ENCODE measurements around the gene ZBTB43. TPM values are rescaled to one million over a fixed set of nuclear protein-coding genes. Genes with fewer than 3 reads are reported as not detected.
"Not testable (repeated sequence)": the region's sequence is repeated elsewhere in the genome, so short reads cannot be mapped to it uniquely, and the experiment has no call there.

ZBTB43 gene
- total RNA-seq, 6 donors from 2014 or later, result 16.0 to 26.8 (median 19.4) TPM

DNA sequence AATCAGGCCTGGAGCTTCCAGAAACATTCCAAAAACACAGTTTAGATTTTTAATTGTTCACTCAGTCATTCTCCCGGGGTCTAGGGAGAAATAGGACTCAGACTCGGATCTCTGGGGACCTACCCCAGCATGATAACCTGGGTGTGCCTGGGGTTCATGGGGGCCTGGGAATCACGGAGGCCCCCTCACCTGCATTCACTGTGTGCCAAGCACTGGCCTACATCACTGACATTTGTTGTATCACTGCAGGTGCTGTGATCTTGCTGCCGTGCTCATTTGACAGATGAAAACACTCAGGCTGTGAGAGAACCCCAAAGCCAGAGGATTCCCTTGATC, 22.8 kb upstream of the ZBTB43 start:
- Histone ChIP-seq H3K4me1 (peaks cover 0 to 5% (median 2%) of the 10 kb centered on the region in 4 donors), H3K4me3 (no peak overlapping the region), H3K27me3 (no peaks in the 10 kb centered on the region), H3K9me3 (no peaks in the 10 kb centered on the region), H3K27ac (no peak overlapping the region), H3K36me3 (no peaks in the 10 kb centered on the region)
- DNase-seq, result no peak
- no peak for ATAC-seq (ENCODE audit: low FRiP score in 2 of 2)
- TF ChIP-seq, protein P1, sequence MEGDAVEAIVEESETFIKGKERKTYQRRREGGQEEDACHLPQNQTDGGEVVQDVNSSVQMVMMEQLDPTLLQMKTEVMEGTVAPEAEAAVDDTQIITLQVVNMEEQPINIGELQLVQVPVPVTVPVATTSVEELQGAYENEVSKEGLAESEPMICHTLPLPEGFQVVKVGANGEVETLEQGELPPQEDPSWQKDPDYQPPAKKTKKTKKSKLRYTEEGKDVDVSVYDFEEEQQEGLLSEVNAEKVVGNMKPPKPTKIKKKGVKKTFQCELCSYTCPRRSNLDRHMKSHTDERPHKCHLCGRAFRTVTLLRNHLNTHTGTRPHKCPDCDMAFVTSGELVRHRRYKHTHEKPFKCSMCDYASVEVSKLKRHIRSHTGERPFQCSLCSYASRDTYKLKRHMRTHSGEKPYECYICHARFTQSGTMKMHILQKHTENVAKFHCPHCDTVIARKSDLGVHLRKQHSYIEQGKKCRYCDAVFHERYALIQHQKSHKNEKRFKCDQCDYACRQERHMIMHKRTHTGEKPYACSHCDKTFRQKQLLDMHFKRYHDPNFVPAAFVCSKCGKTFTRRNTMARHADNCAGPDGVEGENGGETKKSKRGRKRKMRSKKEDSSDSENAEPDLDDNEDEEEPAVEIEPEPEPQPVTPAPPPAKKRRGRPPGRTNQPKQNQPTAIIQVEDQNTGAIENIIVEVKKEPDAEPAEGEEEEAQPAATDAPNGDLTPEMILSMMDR (IDR thresholded peaks at IDR 0.05), result no peak
- TF ChIP-seq POLR2AphosphoS5 (IDR thresholded peaks at IDR 0.05), result no peak
- no peak for TF ChIP-seq EP300 (IDR thresholded peaks at IDR 0.05)
- no peak for TF ChIP-seq POLR2A (IDR thresholded peaks at IDR 0.05)
- 43 to 45% methylated on average over 4 of the region's 4 CpGs for WGBS, 2 donors

- DNase-seq, result no peak
- peaks cover 0 to 5% (median 2%) of the 10 kb centered on the region in 4 donors for H3K4me1 ChIP-seq
- TF ChIP-seq EP300 (IDR thresholded peaks at IDR 0.05), result no peak
- TF ChIP-seq, protein P1 (IDR thresholded peaks at IDR 0.05), result no peak
- TF ChIP-seq POLR2A (IDR thresholded peaks at IDR 0.05), result no peak
- TF ChIP-seq POLR2AphosphoS5 (IDR thresholded peaks at IDR 0.05), result no peak
- no peak overlapping the region for H3K4me3 ChIP-seq
- ATAC-seq (ENCODE audit: low FRiP score in 2 of 2), result no peak
- no peaks in the 10 kb centered on the region for H3K36me3 ChIP-seq
- H3K27ac ChIP-seq, result no peak overlapping the region
- no peaks in the 10 kb centered on the region for H3K27me3 ChIP-seq
- no peaks in the 10 kb centered on the region for H3K9me3 ChIP-seq
- 67 to 87% methylated on average over 1 of the region's 1 CpG for WGBS, 2 donors
Measured at GRCh38 chr9:126783949-126784348, 20.9 kb upstream of the ZBTB43 start.

GRCh38 chr9:126784401-126784800, 20.4 kb upstream of the ZBTB43 start:
- DNase-seq, result no peak

DNA sequence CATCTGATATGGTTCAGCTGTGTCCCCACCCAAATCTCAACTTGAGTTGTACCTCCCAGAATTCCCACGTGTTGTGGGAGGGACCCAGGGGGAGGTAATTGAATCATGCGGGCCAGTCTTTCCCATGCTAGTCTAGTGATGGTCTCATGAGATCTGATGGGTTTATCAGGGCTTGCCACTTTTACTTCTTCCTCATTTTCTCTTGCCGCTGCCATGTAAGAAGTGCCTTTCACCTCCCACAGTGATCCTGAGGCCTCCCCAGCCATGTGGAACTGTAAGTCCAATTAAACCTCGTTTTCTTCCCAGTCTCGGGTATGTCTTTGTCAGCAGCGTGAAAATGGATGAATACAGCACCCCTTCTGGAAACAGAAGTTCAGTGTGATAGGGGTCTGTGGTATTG, 20.0 kb upstream of the ZBTB43 start:
- not testable (repeated sequence) for H3K9me3 ChIP-seq; H3K27ac ChIP-seq; H3K27me3 ChIP-seq; ATAC-seq (ENCODE audit: low FRiP score in 2 of 2); H3K4me3 ChIP-seq; DNase-seq; H3K36me3 ChIP-seq; H3K4me1 ChIP-seq
- 78 to 85% methylated on average over 6 of the region's 6 CpGs for WGBS, 2 donors

More at GRCh38 chr9:126784401-126784800, 20.4 kb upstream of the ZBTB43 start:
- TF ChIP-seq EP300 (IDR thresholded peaks at IDR 0.05), result no peak
- TF ChIP-seq, protein P1 (IDR thresholded peaks at IDR 0.05), result no peak
- TF ChIP-seq POLR2AphosphoS5 (IDR thresholded peaks at IDR 0.05), result no peak
- no peak for TF ChIP-seq POLR2A (IDR thresholded peaks at IDR 0.05)
- Histone ChIP-seq H3K9me3 (no peaks in the 10 kb centered on the region), H3K4me1 (peaks cover 0 to 5% (median 2%) of the 10 kb centered on the region in 4 donors), H3K27me3 (no peaks in the 10 kb centered on the region), H3K36me3 (no peaks in the 10 kb centered on the region), H3K27ac (no peak overlapping the region), H3K4me3 (no peak overlapping the region)
- WGBS, 2 donors, result 90 to 92% methylated on average over 11 of the region's 11 CpGs
- no peak for ATAC-seq (ENCODE audit: low FRiP score in 2 of 2)

DNA sequence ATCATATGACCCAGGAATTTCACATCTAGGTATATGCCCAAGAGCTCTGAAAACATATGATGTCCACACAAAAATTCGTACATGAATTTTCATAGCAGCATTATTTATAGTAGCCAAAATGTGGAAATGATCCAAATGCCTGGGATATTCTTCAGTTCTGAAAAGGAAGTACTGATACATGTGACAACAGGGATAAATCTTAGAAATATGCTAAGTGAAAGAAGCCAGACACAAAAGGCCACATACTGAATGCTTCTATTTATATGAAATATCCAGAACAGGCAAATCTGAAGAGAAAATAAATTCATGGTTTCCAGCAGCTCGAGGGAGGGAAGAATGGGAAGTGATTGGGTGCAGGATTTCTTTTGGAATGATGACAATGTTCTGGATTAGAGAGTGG, 16.8 kb upstream of the ZBTB43 start:
- H3K9me3 ChIP-seq, result no peaks in the 10 kb centered on the region
- WGBS, 2 donors, result 30 to 36% methylated on average over 2 of the region's 2 CpGs
- no peak overlapping the region for H3K4me3 ChIP-seq
- H3K27me3 ChIP-seq, result no peaks in the 10 kb centered on the region
- H3K27ac ChIP-seq, result no peak overlapping the region
- DNase-seq, result no peak
- no peak for ATAC-seq (ENCODE audit: low FRiP score in 2 of 2)
- peaks cover 0 to 4% (median 0%) of the 10 kb centered on the region in 4 donors for H3K4me1 ChIP-seq
- TF ChIP-seq EP300 (IDR thresholded peaks at IDR 0.05) (no peak), POLR2AphosphoS5 (IDR thresholded peaks at IDR 0.05) (no peak), POLR2A (IDR thresholded peaks at IDR 0.05) (no peak)
- TF ChIP-seq, protein P1 (IDR thresholded peaks at IDR 0.05), result no peak
- no peaks in the 10 kb centered on the region for H3K36me3 ChIP-seq
